ENCODE measurements around the gene ZNF41. TPM values are rescaled to one million over a fixed set of nuclear protein-coding genes. Genes with fewer than 3 reads are reported as not detected.

ZNF41 gene
- polyA plus RNA-seq, 3 donors: 1.8 to 4.3 (median 3.1) TPM

- Histone ChIP-seq H3K4me1 (ENCODE audit: control insufficient read depth in 1 of 2, insufficient read depth in 2 of 2, low read length in 2 of 2) (no peaks in the 10 kb centered on the region), H3K27ac (ENCODE audit: low read depth in 1 of 2, low read length in 2 of 2) (no peak overlapping the region), H4K20me1 (ENCODE audit: insufficient read depth, low read length) (no peaks in the 10 kb centered on the region), H3K4me3 (replicated peaks in 1 of 3; ENCODE audit: low read depth in 2 of 3, low read length in 3 of 3) (no peak overlapping the region), H2AFZ (ENCODE audit: insufficient read depth, low read depth, low read length, poor library complexity, severe bottlenecking) (no peak overlapping the region), H3K27me3 (ENCODE audit: control insufficient read depth in 2 of 2, insufficient read depth in 2 of 2, low read length in 2 of 2) (no peaks in the 10 kb centered on the region), H3K36me3 (replicated peaks in 1 of 2; ENCODE audit: control insufficient read depth in 1 of 2, insufficient read depth in 2 of 2, low read length in 2 of 2) (peaks cover 40 to 70% of the 10 kb centered on the region in 2 donors), H3K9me3 (replicated peaks in 1 of 2; ENCODE audit: control insufficient read depth in 1 of 2, insufficient read depth in 1 of 2, low read length in 2 of 2) (peaks cover 18 to 30% of the 10 kb centered on the region in 2 donors), H3K79me2 (ENCODE audit: insufficient read depth, low read length) (no peaks in the 10 kb centered on the region), H3K4me2 (replicated peaks; ENCODE audit: extremely low read depth, low read length, poor library complexity, severe bottlenecking) (no peak overlapping the region), H3K9ac (ENCODE audit: insufficient read depth, low read length, poor library complexity, severe bottlenecking) (no peak overlapping the region)
- H3K27me3 Mint-ChIP-seq (ENCODE audit: low read depth in 3 of 3): peaks cover 0 to 3% (median 0%) of the 10 kb centered on the region in 3 donors
- H3K9me3 Mint-ChIP-seq: peaks cover 22 to 55% (median 38%) of the 10 kb centered on the region in 7 donors
- WGBS (ENCODE audit: insufficient coverage): no CpG with 5 or more reads among the region's 6 CpGs
- H3K27ac Mint-ChIP-seq: no peak overlapping the region
- no peak for TF ChIP-seq CTCF (IDR thresholded peaks at IDR 0.05)
- peaks cover 65 to 82% of the 10 kb centered on the region in 2 donors for H3K36me3 Mint-ChIP-seq
- intact Hi-C loops (cut with micrococcal nuclease): no loop called here
- H3K4me3 Mint-ChIP-seq: no peak overlapping the region
- no peaks in the 10 kb centered on the region for H3K4me1 Mint-ChIP-seq
- no peak for DNase-seq
Measured at GRCh38 chrX:47456080-47456479, 26.9 kb downstream of the ZNF41 start.

- intact Hi-C loops (cut with micrococcal nuclease): no loop called here
- peaks cover 45 to 83% (median 63%) of the 10 kb centered on the region in 7 donors for H3K9me3 Mint-ChIP-seq
Measured at GRCh38 chrX:47452112-47452511, 30.9 kb downstream of the ZNF41 start.

More at GRCh38 chrX:47452112-47452511, 30.9 kb downstream of the ZNF41 start:
- Histone ChIP-seq H3K27me3 (ENCODE audit: control insufficient read depth in 2 of 2, insufficient read depth in 2 of 2, low read length in 2 of 2) (no peaks in the 10 kb centered on the region), H3K27ac (ENCODE audit: low read depth in 1 of 2, low read length in 2 of 2) (no peak overlapping the region), H3K9me3 (replicated peaks in 1 of 2; ENCODE audit: control insufficient read depth in 1 of 2, insufficient read depth in 1 of 2, low read length in 2 of 2) (peaks cover 35 to 70% of the 10 kb centered on the region in 2 donors), H4K20me1 (ENCODE audit: insufficient read depth, low read length) (no peaks in the 10 kb centered on the region), H3K4me3 (replicated peaks in 1 of 3; ENCODE audit: low read depth in 2 of 3, low read length in 3 of 3) (no peak overlapping the region), H3K4me2 (replicated peaks; ENCODE audit: extremely low read depth, low read length, poor library complexity, severe bottlenecking) (no peak overlapping the region), H3K4me1 (ENCODE audit: control insufficient read depth in 1 of 2, insufficient read depth in 2 of 2, low read length in 2 of 2) (no peaks in the 10 kb centered on the region), H3K9ac (ENCODE audit: insufficient read depth, low read length, poor library complexity, severe bottlenecking) (no peak overlapping the region), H3K79me2 (ENCODE audit: insufficient read depth, low read length) (no peaks in the 10 kb centered on the region), H2AFZ (ENCODE audit: insufficient read depth, low read depth, low read length, poor library complexity, severe bottlenecking) (no peak overlapping the region), H3K36me3 (replicated peaks in 1 of 2; ENCODE audit: control insufficient read depth in 1 of 2, insufficient read depth in 2 of 2, low read length in 2 of 2) (peaks cover 55 to 95% of the 10 kb centered on the region in 2 donors)
- H3K4me3 Mint-ChIP-seq: no peak overlapping the region
- no peak overlapping the region for H3K27ac Mint-ChIP-seq
- peaks cover 0 to 3% (median 0%) of the 10 kb centered on the region in 3 donors for H3K27me3 Mint-ChIP-seq (ENCODE audit: low read depth in 3 of 3)
- peaks cover 76 to 85% of the 10 kb centered on the region in 2 donors for H3K36me3 Mint-ChIP-seq
- no peaks in the 10 kb centered on the region for H3K4me1 Mint-ChIP-seq
- no peak for TF ChIP-seq CTCF (IDR thresholded peaks at IDR 0.05)
- no peak for DNase-seq
- WGBS (ENCODE audit: insufficient coverage): no CpG with 5 or more reads among the region's 8 CpGs

All from CD14-positive monocyte (primary cell).